Heart left ventricle (tissue), 13 donors: ENCODE measurements around the gene SPECC1.

Experiments used
- CTCF ChIP-seq, 12 donors: fragments of 200-600 bp; sonication (generic) in 4 of 12; IDR thresholded peaks; one replicate each; pipeline versions ENCODE4 v1.5.0 to v1.8.0; 2018 to 2022; ENCODE audit warnings: antibody characterized with exemption in 12 of 12, mild to moderate bottlenecking in 5 of 12
- POLR2A ChIP-seq, 2 donors: fragments of 450-650 bp; IDR thresholded peaks; one replicate each; pipeline ENCODE4 v1.6.1; 2017; ENCODE audit warnings: antibody characterized with exemption in 2 of 2, mild to moderate bottlenecking in 2 of 2, moderate library complexity in 2 of 2
- donor health status: ischemic (EF 13 %, LVEDD 7.1; RV severe dilation, severe dysfunction).
- donor health status: DM: no; HTN: yes; CAD: no.
- donor health status: DM: no; HTN: no; CAD: no.
- donor health status: ischemic (EF 25% LVEDD 6.9; RV normal size, moderate dysfunction).
- donor health status: ischemic (EF 25% LVEDD 5.7; RV mildly dilated, moderate dysfunction).
- donor health status: ischemic (EF 35%, LVEDD 5.7; RV mildly dilated, moderate dysfunction).
- donor health status: nonischemic (EF 11% LVEDD 7.7; RV severe dilation, severe dysfunction).
- donor health status: DM: yes; HTN: yes; CAD: no.
- donor health status: PGD.
- donor health status: ischemic (EF 29% LVEDD 5.4; RV normal size, mild dysfunction).
- donor health status: nonischemic (EF 23%, LVEDD 6.1; RV moderate dilation, normal function).

GRCh38 chr17:20276421-20276820, 267.3 kb downstream of the SPECC1 start:
- no peak for TF ChIP-seq CTCF (IDR thresholded peaks at IDR 0.05)
- TF ChIP-seq POLR2A (IDR thresholded peaks at IDR 0.05): no peak
